ENCODE measurements around the gene MAP3K20. TPM values are rescaled to one million over a fixed set of nuclear protein-coding genes. Genes with fewer than 3 reads are reported as not detected.
"Not testable (repeated sequence)": the region's sequence is repeated elsewhere in the genome, so short reads cannot be mapped to it uniquely, and the experiment has no call there.

The MAP3K20 gene
- total RNA-seq, 1 experiment from 2014 or later, result 150 TPM

DNA sequence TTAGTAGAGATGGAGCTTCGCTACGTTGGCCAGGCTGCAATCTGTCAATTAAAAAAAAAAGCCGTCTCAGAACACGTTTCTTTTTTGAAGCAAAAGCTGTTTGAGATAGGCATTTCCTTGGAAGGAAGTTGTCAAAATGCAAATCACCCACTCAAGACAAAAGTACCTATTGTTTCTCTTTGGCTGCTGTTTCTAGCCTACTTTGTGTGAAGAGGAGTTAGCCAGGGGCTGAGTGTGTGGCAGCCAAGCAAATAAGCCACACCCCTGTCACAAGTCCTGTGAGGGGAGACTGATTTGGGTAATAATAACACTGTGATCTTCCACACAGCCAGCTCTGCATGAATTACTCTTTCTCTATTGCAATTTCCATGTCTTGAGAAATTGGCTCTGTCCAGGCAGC lies 231.6 kb downstream of the MAP3K20 start:
- Mint-ChIP-seq H3K9me3 (ENCODE audit: unreplicated experiment) (no peaks in the 10 kb centered on the region), H3K27ac (ENCODE audit: low read depth, unreplicated experiment) (no peak overlapping the region), H3K36me3 (ENCODE audit: insufficient read depth, unreplicated experiment) (no peaks in the 10 kb centered on the region), H3K4me3 (ENCODE audit: unreplicated experiment) (no peak overlapping the region), H3K27me3 (ENCODE audit: insufficient read depth, unreplicated experiment) (no peaks in the 10 kb centered on the region), H3K4me1 (ENCODE audit: insufficient read depth, unreplicated experiment) (no peaks in the 10 kb centered on the region)
- no peak for TF ChIP-seq CTCF (IDR thresholded peaks at IDR 0.05; ENCODE audit: unreplicated experiment)
- ChIA-PET CTCF (no interaction called here), POLR2A (no interaction called here)
- DNase-seq (ENCODE audit: unreplicated experiment), result no peak
- intact Hi-C loops (cut with micrococcal nuclease), result no loop called here
- BruUV-seq (replicated peaks), result no TSS peak

- DNase-seq (ENCODE audit: unreplicated experiment); H3K9me3 Mint-ChIP-seq (ENCODE audit: unreplicated experiment); BruUV-seq (replicated peaks); H3K36me3 Mint-ChIP-seq (ENCODE audit: insufficient read depth, unreplicated experiment); H3K4me1 Mint-ChIP-seq (ENCODE audit: insufficient read depth, unreplicated experiment); intact Hi-C loops (cut with micrococcal nuclease); CTCF ChIA-PET; H3K27ac Mint-ChIP-seq (ENCODE audit: low read depth, unreplicated experiment); H3K4me3 Mint-ChIP-seq (ENCODE audit: unreplicated experiment); H3K27me3 Mint-ChIP-seq (ENCODE audit: insufficient read depth, unreplicated experiment): not testable (repeated sequence)
- POLR2A ChIA-PET, result interaction anchor here (0.7 to 0.9 kb wide), 2 partner anchors 38 to 624 kb away, joined by 3 read pairs; no protein-coding TSS in a partner anchor
Measured at GRCh38 chr2:173309370-173309769, 233.7 kb downstream of the MAP3K20 start.

- Mint-ChIP-seq H3K9me3 (ENCODE audit: unreplicated experiment) (no peaks in the 10 kb centered on the region), H3K36me3 (ENCODE audit: insufficient read depth, unreplicated experiment) (peaks cover 5% of the 10 kb centered on the region), H3K4me3 (ENCODE audit: unreplicated experiment) (no peak overlapping the region), H3K4me1 (ENCODE audit: insufficient read depth, unreplicated experiment) (no peaks in the 10 kb centered on the region), H3K27me3 (ENCODE audit: insufficient read depth, unreplicated experiment) (no peaks in the 10 kb centered on the region), H3K27ac (ENCODE audit: low read depth, unreplicated experiment) (no peak overlapping the region)
- ChIA-PET CTCF (interaction anchor here (0.6 kb wide), 1 partner anchor 487 kb away, joined by 3 read pairs; no protein-coding TSS in a partner anchor), POLR2A (no interaction called here)
- no peak for DNase-seq (ENCODE audit: unreplicated experiment)
- intact Hi-C loops (cut with micrococcal nuclease), result no loop called here
- BruUV-seq (replicated peaks), result no TSS peak
- no peak for TF ChIP-seq CTCF (IDR thresholded peaks at IDR 0.05; ENCODE audit: unreplicated experiment)
Measured at GRCh38 chr2:173311844-173312606, 236.4 kb downstream of the MAP3K20 start.

All from MCF 10A (cell line).